GM23338 (cell line): ENCODE results near the gene PSMB2. TPM values are rescaled to one million over a fixed set of nuclear protein-coding genes. Genes with fewer than 3 reads are reported as not detected.

Source experiments
- ATAC-seq: fragments of 200-7000 bp; cut with Tn5 transposase; 3 replicates; pipeline ENCODE4 v1.9.1; 2020
- DNase-seq: peaks from one replicate; pipeline ENCODE4 v3.0.0-alpha.2; 2015; ENCODE audit warnings: low spot score
- H2AFZ ChIP-seq: fragments of 200-600 bp; sonication (generic); 2 replicates; pipeline ENCODE4 v1.8.0; 2016; ENCODE audit warnings: antibody characterized with exemption, mild to moderate bottlenecking, moderate library complexity
- H3F3A ChIP-seq: fragments of 200-600 bp; sonication (generic); replicated peaks from 2 replicates; pipeline ENCODE4 v1.8.0; 2017; ENCODE audit warnings: antibody characterized with exemption, mixed run types, low read depth
- H3K27ac ChIP-seq: fragments of 200-600 bp; sonication (generic); 2 replicates; pipeline ENCODE4 v1.6.1; 2016; ENCODE audit warnings: low read depth
- H3K27me3 ChIP-seq: fragments of 200-600 bp; sonication (generic); 2 replicates; pipeline ENCODE4 v1.8.0; 2016; ENCODE audit warnings: mild to moderate bottlenecking, mixed run types, moderate library complexity; ENCODE audit not compliant: insufficient read depth
- H3K36me3 ChIP-seq: fragments of 200-600 bp; sonication (generic); 2 replicates; pipeline ENCODE4 v1.8.0; 2016; ENCODE audit warnings: mild to moderate bottlenecking; ENCODE audit not compliant: insufficient read depth
- H3K4me1 ChIP-seq: fragments of 200-600 bp; sonication (generic); 2 replicates; pipeline ENCODE4 v1.8.0; 2016; ENCODE audit warnings: mild to moderate bottlenecking, moderate library complexity; ENCODE audit not compliant: insufficient read depth
- H3K4me2 ChIP-seq: fragments of 200-600 bp; sonication (generic); 2 replicates; pipeline ENCODE4 v1.7.1; 2017; ENCODE audit warnings: mixed run types
- H3K4me3 ChIP-seq: fragments of 200-600 bp; sonication (generic); 2 replicates; pipeline ENCODE4 v1.6.1; 2016; ENCODE audit warnings: mixed run types
- H3K79me2 ChIP-seq: fragments of 200-600 bp; sonication (generic); replicated peaks from 2 replicates; pipeline ENCODE4 v1.8.0; 2017; ENCODE audit warnings: mild to moderate bottlenecking; ENCODE audit not compliant: insufficient read depth
- H3K9me2 ChIP-seq: fragments of 200-600 bp; sonication (generic); 2 replicates; pipeline ENCODE4 v1.8.0; 2017; ENCODE audit not compliant: insufficient read depth
- H4K20me1 ChIP-seq: fragments of 200-600 bp; sonication (generic); replicated peaks from 2 replicates; pipeline ENCODE4 v1.8.0; 2017; ENCODE audit warnings: mild to moderate bottlenecking; ENCODE audit not compliant: insufficient read depth
- H3K27ac Mint-ChIP-seq: 2 replicates; pipeline ENCODE4 v1.8.0; 2020; ENCODE audit warnings: inconsistent platforms, mild to moderate bottlenecking, moderate library complexity, mixed read lengths
- H3K27me3 Mint-ChIP-seq: 3 replicates; pipeline ENCODE4 v1.8.0; 2022; ENCODE audit warnings: low read depth, mild to moderate bottlenecking, moderate library complexity, mixed read lengths, inconsistent platforms; ENCODE audit not compliant: insufficient read depth, poor library complexity
- H3K36me3 Mint-ChIP-seq: 3 replicates; pipeline ENCODE4 v1.8.0; 2021; ENCODE audit warnings: low read depth, mild to moderate bottlenecking, inconsistent platforms, moderate library complexity, mixed read lengths
- H3K4me1 Mint-ChIP-seq: 3 replicates; pipeline ENCODE4 v1.8.0; 2020; ENCODE audit warnings: mild to moderate bottlenecking, inconsistent platforms, mixed read lengths
- H3K4me3 Mint-ChIP-seq: 3 replicates; pipeline ENCODE4 v1.8.0; 2021; ENCODE audit warnings: moderate library complexity, mild to moderate bottlenecking, inconsistent platforms, mixed read lengths
- H3K9me3 Mint-ChIP-seq: 3 replicates; pipeline ENCODE4 v1.8.0; 2020; ENCODE audit warnings: moderate library complexity, mild to moderate bottlenecking, inconsistent platforms, mixed read lengths
- CTCF ChIP-seq, 2 experiments: fragments of 200-600 bp in 1 of 2; sonication (generic) in 1 of 2; conservative IDR thresholded peaks; 2 replicates each; pipeline versions ENCODE4 v1.5.1 to v1.6.1; 2016 to 2017; ENCODE audit warnings: antibody characterized with exemption in 2 of 2, low read depth in 2 of 2, mild to moderate bottlenecking in 2 of 2, moderate library complexity in 1 of 2
- ETS1 ChIP-seq: IDR thresholded peaks from 2 replicates; pipeline ENCODE4 v1.6.1; 2016; ENCODE audit warnings: antibody characterized with exemption
- EZH2phosphoT487 ChIP-seq: fragments of 200-600 bp; sonication (generic); IDR thresholded peaks from one replicate; pipeline ENCODE4 v1.8.1; 2018; ENCODE audit warnings: antibody characterized with exemption; ENCODE audit not compliant: unreplicated experiment
- NANOG ChIP-seq: IDR thresholded peaks from 2 replicates; pipeline ENCODE4 v1.6.1; 2016; ENCODE audit warnings: antibody characterized with exemption, borderline replicate concordance
- POLR2AphosphoS5 ChIP-seq: IDR thresholded peaks from 2 replicates; pipeline ENCODE4 v1.6.1; 2016; ENCODE audit warnings: antibody characterized with exemption, low read depth
- ZNF114 ChIP-seq: fragments of 250-450 bp; sonication (Bioruptor Pico); IDR thresholded peaks from 2 replicates; pipeline ENCODE4 v1.5.0; 2020; ENCODE audit warnings: mild to moderate bottlenecking, moderate library complexity
- ZNF331 ChIP-seq: fragments of 250-450 bp; sonication (Bioruptor Pico); IDR thresholded peaks from 2 replicates; pipeline ENCODE4 v1.5.0; 2020; ENCODE audit warnings: low read depth, mild to moderate bottlenecking, moderate library complexity
- ZNF462 ChIP-seq: fragments of 250-450 bp; sonication (Bioruptor Pico); IDR thresholded peaks from 2 replicates; pipeline ENCODE4 v1.5.0; 2020; ENCODE audit warnings: mild to moderate bottlenecking, moderate library complexity
- polyA plus RNA-seq: library from polyadenylated mRNA; unstranded; fragments of >200 nt; fragmentation: Nextera tagmentation; extraction: Ambion mirVana; gene quantifications from 2 replicates; pipeline ENCODE4 v1.2.1, GENCODE V29; 2016
- total RNA-seq: library from RNA; depleted of rRNA; stranded (reverse); fragments of >200 nt; shearing (Covaris generic); gene quantifications from 2 replicates; pipeline ENCODE4 v1.2.3, GENCODE V29; 2014

Gene PSMB2
- total and polyA plus RNA-seq, 2 experiments from 2014 or later, result 68.2 to 147 TPM

- Mint-ChIP-seq H3K9me3 (peaks cover 9% of the 10 kb centered on the region; the same call in 2 of the 3 replicates), H3K27ac (peak overlapping the region; percentile 100), H3K27me3 (peaks cover 9% of the 10 kb centered on the region), H3K36me3 (peaks cover 15% of the 10 kb centered on the region; the same call in 2 of the 3 replicates), H3K4me1 (peaks cover 19% of the 10 kb centered on the region; the same call in 2 of the 3 replicates), H3K4me3 (peak overlapping the region; percentile 100)
- Histone ChIP-seq H3K27me3 (no peaks in the 10 kb centered on the region), H3F3A (0 out of 2 replicates have a peak, but pooled peaks cover 3% of the 10 kb centered on the region), H3K9me2 (no peaks in the 10 kb centered on the region), H3K4me1 (peaks cover 27% of the 10 kb centered on the region), H4K20me1 (peaks cover 21% of the 10 kb centered on the region), H3K27ac (peak overlapping the region; percentile 98), H3K79me2 (peaks cover 57% of the 10 kb centered on the region), H3K4me3 (peak overlapping the region; percentile 93), H3K36me3 (peaks cover 8% of the 10 kb centered on the region; the same call in 1 of the 2 replicates), H2AFZ (peak overlapping the region; percentile 90), H3K4me2 (peak overlapping the region; percentile 88)
- ATAC-seq (no peak), DNase-seq (peak; percentile 21)
- no peak for TF ChIP-seq NANOG
These were observed 720 bp downstream of the PSMB2 start for GRCh38 chr1:35640380-35641232.

GRCh38 chr1:35637401-35637809 lies 3.9 kb downstream of the PSMB2 start:
- Histone ChIP-seq H2AFZ (no peak overlapping the region), H3K36me3 (peaks cover 26% of the 10 kb centered on the region), H3K4me3 (peak overlapping the region; percentile 37), H3K4me1 (peaks cover 27% of the 10 kb centered on the region), H3K4me2 (peak overlapping the region; percentile 53), H3K27me3 (no peaks in the 10 kb centered on the region), H3K9me2 (no peaks in the 10 kb centered on the region), H3F3A (0 out of 2 replicates have a peak, but pooled peaks cover 5% of the 10 kb centered on the region), H4K20me1 (peaks cover 37% of the 10 kb centered on the region), H3K27ac (peak overlapping the region; percentile 5; the same call in 1 of the 2 replicates), H3K79me2 (peaks cover 82% of the 10 kb centered on the region)
- peak overlapping the region; percentile 51 for H3K4me3 Mint-ChIP-seq
- H3K9me3 Mint-ChIP-seq, result peaks cover 9% of the 10 kb centered on the region; the same call in 2 of the 3 replicates
- no peak for ATAC-seq
- peaks cover 19% of the 10 kb centered on the region; the same call in 2 of the 3 replicates for H3K4me1 Mint-ChIP-seq
- H3K27ac Mint-ChIP-seq, result peak overlapping the region; percentile 40
- TF ChIP-seq EZH2phosphoT487 (no peak), CTCF (conservative IDR thresholded peaks at IDR 0.05; ENCODE audit: low read depth in 2 of 2) (no peak), ETS1 (no peak), ZNF114 (CRISPR knock-in tag) (no peak), POLR2AphosphoS5 (no peak), ZNF331 (no peak), ZNF462 (CRISPR knock-in tag) (no peak)
- H3K27me3 Mint-ChIP-seq, result peaks cover 9% of the 10 kb centered on the region
- DNase-seq, result peak; percentile 50
- H3K36me3 Mint-ChIP-seq, result peaks cover 41% of the 10 kb centered on the region
